Choroid plexus epithelial cell (primary cell): ENCODE data around the gene FKBP4.
A peak's percentile ranks its signal among the peaks of the same experiment; 100 is the strongest.

Source experiments
- DNase-seq: peaks from one replicate; pipeline ENCODE4 v3.0.0-alpha.2; 2010; ENCODE audit warnings: low read depth
- H3K4me3 ChIP-seq: 2 replicates; pipeline ENCODE4 v1.5.1; 2011; ENCODE audit warnings: low read depth, mild to moderate bottlenecking, control low read depth, low read length, moderate library complexity
- TF ChIP-seq, protein P1 (sequence below): conservative IDR thresholded peaks from 2 replicates; pipeline ENCODE4 v1.5.1; 2011; ENCODE audit warnings: low read depth, mild to moderate bottlenecking, control low read depth, inconsistent platforms, low read length, moderate library complexity

The FKBP4 gene

DNA sequence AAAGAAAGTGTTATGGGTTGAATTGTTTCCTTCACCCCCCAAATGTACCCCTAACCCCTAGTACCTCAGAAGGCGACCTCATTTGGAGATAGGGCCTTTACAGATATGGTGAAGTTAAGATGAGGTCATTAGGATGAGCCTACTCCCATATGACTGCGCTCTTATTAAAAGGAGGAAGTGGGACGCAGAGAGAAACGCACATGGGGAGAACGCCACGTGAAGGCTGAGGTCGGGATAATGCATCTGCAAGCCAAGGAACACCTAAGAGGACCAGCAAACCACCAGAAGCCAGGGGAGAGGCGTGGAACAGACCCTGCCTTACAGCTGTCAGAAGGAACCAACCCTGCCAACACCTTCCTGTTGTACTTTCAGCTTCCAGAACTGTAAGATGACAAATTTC is 41.8 kb downstream of the FKBP4 start:
- DNase-seq = no peak
- no peak overlapping the region for H3K4me3 ChIP-seq
- TF ChIP-seq, protein P1, sequence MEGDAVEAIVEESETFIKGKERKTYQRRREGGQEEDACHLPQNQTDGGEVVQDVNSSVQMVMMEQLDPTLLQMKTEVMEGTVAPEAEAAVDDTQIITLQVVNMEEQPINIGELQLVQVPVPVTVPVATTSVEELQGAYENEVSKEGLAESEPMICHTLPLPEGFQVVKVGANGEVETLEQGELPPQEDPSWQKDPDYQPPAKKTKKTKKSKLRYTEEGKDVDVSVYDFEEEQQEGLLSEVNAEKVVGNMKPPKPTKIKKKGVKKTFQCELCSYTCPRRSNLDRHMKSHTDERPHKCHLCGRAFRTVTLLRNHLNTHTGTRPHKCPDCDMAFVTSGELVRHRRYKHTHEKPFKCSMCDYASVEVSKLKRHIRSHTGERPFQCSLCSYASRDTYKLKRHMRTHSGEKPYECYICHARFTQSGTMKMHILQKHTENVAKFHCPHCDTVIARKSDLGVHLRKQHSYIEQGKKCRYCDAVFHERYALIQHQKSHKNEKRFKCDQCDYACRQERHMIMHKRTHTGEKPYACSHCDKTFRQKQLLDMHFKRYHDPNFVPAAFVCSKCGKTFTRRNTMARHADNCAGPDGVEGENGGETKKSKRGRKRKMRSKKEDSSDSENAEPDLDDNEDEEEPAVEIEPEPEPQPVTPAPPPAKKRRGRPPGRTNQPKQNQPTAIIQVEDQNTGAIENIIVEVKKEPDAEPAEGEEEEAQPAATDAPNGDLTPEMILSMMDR = no peak

DNA sequence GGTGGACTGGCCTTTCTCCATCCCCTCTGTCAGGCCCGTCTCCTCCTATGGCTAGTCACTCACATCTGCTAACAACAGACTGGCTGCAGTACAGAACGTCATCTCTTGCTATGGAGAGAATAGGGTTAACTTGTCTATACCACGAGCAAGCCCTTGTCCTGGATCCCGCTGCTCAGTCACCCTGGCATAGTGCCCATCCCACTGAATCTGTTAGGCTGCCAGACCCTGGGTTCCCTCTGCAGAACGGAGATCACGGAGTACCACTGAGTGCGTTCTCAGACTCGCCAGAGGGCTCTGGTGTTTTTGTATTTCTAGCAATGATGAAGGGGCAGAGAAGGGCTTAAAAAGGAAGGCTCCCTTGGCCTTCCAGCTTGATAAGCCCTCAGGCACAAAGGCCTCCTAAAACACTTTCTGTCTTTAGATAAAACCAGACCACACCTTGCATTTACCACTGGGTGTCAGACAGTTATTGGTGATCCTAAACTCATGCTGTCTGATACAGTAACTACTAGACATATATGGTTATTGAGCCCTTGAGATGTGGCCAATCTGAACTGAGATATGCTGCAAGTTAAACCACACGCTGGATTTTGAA is 46.4 kb downstream of the FKBP4 start:
- TF ChIP-seq, protein P1 = no peak
- DNase-seq = no peak
- H3K4me3 ChIP-seq = no peak overlapping the region

DNA sequence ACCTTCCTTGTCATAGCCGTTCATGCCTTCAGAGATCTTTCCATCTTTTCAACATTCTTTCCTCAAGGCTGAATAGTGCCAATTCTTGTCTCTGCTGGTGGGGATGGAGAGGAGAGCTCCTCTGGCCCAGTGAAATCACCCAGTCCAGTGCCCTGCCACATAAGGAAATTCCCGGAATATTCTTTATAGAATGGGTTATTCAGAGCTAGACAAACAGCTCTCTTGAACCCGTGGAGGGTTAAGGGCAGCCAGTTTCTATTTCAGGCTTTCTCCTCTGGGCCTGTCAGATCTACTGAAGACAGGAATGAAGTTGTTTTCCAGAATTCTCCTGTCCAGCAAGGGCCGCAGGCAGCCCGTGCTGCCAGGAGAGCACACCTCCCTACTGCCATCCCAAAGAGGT is 48.2 kb downstream of the FKBP4 start:
- TF ChIP-seq, protein P1 = no peak
- no peak for DNase-seq
- H3K4me3 ChIP-seq = no peak overlapping the region

DNA sequence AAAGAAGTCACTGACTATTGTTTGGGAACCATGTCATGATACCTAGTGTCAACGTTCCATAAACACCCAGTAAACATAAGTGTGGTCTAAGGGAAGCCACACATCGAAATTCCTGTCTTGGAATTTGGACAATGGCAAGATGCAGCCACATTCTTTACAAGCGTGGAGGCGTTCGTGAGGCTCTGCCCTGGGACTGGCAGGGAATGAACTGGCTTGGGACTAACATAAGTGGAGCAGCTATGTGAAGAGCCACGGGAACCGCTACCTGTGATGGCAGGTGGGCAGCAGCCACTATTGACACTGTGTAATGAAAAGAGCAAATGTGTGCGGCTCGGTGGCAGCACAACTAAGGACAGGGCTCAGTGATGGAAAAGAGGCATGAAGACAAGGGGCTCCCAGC is 50.0 kb downstream of the FKBP4 start:
- H3K4me3 ChIP-seq = no peak overlapping the region
- DNase-seq = no peak
- TF ChIP-seq, protein P1 = no peak

DNA sequence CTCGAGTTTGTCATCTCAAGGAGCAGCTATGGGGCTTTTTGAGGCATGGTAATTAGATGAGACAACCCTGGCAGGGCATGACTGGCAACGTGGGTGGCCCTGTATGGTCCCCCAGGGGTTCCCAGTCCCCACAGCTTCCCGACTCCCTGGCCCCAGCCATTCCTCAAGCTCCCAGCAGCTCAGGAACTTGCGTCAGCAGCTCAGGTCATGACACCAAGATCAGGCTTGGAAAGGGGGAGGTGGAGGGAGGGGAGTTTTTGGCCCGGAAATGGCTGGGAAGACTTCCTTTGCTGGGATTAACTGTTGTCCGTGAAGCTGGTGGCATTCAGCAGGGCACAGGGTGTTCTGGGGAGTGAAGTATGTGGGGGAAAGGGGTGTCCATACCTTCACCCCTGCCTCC is 50.5 kb downstream of the FKBP4 start:
- peak; percentile 85 for DNase-seq
- H3K4me3 ChIP-seq = no peak overlapping the region
- TF ChIP-seq, protein P1 = no peak

DNA sequence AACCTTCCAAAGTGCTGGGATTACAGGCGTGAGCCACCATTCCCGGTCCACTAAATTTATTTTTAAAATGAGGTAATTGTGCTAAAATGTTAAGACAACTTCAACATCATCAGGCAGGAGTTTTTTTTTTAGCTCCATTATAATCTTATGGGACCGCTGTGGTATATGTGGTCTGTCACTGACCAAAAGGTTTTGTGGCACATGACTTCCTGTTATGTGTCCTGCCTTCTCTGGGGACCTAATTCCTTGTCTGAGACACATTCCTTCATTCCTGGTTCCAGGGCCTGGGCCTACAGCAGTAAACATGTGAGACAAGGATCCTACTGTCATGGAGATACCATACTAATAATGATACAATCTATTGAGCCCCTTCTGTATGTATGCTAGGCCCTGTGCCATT is 57.2 kb downstream of the FKBP4 start:
- H3K4me3 ChIP-seq = no peak overlapping the region
- no peak for DNase-seq
- TF ChIP-seq, protein P1 = no peak

DNA sequence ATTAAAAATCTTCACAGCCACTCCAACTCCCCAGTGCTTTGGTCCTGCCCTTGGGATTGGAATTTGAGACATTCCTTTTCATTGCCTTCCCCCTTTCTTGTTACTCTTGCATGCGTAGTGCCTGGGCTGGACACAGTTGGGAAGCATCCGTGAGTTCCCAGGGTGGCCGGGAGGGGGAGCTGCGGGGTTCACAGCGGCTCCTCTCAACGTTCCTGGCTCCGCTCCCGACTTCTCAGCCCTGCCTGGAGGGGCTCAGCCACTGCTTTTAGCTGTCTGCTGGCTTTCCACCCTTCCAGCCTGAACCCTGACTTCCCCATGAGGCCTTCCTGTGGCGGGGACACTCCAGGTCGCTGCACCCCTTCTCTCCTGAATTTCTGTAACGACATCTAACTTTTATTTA is 58.9 kb downstream of the FKBP4 start:
- DNase-seq = peak; percentile 86
- peak overlapping the region; percentile 28 for H3K4me3 ChIP-seq
- TF ChIP-seq, protein P1 = peak; percentile 94
